ENCODE results near the gene AKR1C1.
"Not testable (repeated sequence)": the region's sequence is repeated elsewhere in the genome, so short reads cannot be mapped to it uniquely, and the experiment has no call there.

AKR1C1 gene

DNA sequence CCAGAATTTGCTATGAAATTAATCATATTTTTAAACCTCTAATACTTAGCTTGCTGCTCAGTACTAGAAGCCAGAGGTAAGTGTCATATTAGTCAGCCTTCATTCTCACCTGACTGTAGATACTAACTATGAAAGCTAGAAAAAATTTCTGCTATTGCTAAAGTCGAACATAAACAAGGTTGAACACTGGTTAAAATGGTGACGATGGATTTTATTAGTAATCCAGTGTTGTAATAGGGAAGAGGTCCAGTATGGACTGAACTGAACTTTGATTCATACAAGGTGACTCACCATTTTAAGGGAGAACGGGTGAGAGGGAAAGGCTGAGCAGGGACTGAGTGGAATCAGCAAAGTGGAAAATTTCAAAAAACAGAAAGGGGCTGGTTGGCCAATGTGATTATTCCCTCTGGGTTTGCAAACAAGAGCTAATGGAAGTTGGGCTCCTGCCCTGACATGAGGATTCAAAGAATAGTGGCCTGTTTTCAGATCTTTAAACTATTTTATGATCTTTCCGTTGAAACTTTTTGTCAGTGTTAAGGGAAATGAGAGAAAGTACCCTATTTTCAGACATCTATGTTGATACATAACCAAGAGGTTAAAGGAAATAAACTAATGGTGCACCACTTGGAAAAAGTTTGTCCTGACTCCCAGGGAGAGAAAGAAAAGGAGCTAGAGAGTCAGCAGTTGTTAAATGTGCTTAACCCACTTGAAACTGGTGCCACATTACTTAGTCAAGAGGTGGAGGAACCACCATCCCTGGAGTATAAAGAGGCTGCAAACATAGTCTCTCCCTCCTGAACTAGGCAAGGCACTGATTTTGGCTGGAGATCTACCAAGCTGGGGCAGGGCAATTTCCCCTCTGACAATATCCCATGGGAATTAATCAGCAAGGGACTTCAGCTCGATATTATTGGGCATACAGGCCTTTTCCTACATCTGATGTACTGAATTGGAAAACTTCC is 15.3 kb upstream of the AKR1C1 start:
- DNase-seq (ENCODE audit: low read depth, low spot score) = no peak

DNA sequence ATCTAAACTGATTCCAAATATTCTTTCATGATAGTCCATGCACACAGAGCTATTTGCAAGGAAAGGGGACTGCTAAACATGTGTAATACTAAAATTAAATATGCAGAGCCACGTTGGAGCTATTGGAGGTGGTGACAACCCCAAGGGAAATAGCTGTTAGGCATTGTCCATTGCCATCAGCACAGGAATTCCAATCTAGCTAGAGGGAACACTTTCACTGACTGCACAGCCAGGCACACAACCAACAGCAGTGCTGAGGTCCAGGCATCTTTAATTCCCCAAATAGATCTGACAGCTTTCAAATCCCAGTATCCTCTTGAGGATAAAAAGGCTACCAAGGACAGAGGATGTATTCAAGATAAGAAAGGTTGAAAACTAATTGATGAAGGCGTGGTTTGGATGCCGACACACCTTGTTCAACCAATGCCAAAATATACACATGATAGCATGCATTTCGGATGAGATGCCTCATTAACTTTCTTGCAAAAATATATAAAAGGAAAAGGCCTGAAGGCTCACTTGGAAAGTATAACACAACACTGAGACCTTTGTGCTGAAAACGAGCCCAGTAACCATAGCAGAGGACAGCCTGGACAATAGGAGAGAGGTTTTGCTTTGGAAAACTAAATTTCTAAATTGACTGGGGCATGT is 11.6 kb upstream of the AKR1C1 start:
- DNase-seq (ENCODE audit: low read depth, low spot score) = not testable (repeated sequence)

GRCh38 chr10:4953405-4953804 is 9.8 kb upstream of the AKR1C1 start:
- no peak for DNase-seq (ENCODE audit: low read depth, low spot score)

DNA sequence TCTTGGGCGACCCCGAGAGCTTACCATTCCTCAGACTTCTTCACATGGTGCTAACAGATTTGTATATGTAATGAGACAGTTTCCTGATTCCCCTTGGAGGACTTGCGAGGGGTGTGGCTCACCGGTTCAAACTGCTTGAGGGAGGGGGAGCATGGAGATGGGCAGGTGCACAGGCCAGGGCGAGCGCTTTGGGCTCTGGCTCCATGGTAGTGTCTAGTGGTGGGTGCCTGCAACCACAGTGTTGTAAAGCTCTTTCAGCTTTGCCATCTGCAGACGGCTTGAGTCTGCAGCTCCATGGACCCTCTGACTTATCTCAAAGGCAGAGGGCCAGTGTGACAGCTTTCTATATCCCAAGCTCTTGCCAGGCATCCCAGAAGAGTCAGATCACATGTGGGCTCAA is 7.1 kb upstream of the AKR1C1 start:
- DNase-seq (ENCODE audit: low read depth, low spot score) = not testable (repeated sequence)

GRCh38 chr10:4956955-4957645 is 6.1 kb upstream of the AKR1C1 start:
- not testable (repeated sequence) for DNase-seq (ENCODE audit: low read depth, low spot score)

- DNase-seq (ENCODE audit: low read depth, low spot score) = not testable (repeated sequence)
Measured at GRCh38 chr10:4961558-4961957, 1.7 kb upstream of the AKR1C1 start.

GRCh38 chr10:4962308-4962707 is 907 bp upstream of the AKR1C1 start:
- not testable (repeated sequence) for DNase-seq (ENCODE audit: low read depth, low spot score)

- not testable (repeated sequence) for DNase-seq (ENCODE audit: low read depth, low spot score)
Measured at GRCh38 chr10:4963815-4964154, 570 bp downstream of the AKR1C1 start.

DNA sequence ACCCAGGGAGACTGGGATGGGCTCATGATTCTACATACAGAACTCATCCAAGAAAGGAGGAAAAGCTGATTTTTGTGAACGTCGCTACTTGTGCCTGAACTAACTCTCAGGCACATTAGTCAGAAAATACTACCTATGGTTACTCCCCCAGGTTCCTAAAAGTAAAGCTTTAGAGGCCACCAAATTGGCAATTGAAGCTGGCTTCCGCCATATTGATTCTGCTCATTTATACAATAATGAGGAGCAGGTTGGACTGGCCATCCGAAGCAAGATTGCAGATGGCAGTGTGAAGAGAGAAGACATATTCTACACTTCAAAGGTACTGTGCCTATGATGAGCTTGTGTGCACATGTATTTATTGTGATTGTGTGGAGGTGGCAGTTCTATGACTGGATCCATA is 2.5 kb downstream of the AKR1C1 start:
- DNase-seq (ENCODE audit: low read depth, low spot score) = not testable (repeated sequence)

DNA sequence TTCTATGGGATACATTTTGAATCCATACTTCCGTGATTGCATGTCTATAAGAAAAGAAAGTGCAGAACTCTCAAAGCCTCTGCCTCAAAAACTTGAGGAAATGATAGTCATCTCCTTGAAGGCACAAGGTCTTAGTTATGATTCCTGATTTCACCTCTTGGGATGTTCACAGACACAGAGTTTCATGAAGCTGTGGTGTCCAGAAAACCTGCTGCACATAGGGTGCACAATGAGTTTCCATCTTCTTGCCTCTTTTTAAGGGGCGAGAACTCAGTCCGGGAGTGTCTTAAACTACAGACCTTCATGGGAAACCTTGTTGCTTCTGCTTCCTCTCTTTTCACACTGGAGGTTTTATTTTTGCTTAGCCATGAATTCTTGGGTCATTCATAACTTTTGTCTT is 4.0 kb downstream of the AKR1C1 start:
- DNase-seq (ENCODE audit: low read depth, low spot score) = not testable (repeated sequence)

DNA sequence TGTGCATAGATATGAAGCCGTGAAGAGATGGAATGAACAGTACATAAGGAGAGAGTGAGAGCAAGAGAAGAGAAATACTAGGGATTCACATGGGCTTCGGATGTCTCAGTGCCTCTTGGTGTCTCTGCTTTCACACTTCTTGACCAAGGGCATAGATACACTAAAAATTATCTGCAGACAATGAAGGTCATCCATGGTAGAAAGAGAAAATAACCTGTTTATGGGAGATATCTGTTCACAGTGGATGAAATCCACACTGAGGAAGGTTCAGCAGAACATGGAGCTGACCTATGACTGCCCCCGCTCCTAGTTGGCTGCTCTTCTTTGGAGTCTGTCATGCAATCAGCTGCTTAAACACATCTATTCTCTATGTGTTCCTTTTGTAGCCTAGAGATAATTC is 6.1 kb downstream of the AKR1C1 start:
- not testable (repeated sequence) for DNase-seq (ENCODE audit: low read depth, low spot score)

- DNase-seq (ENCODE audit: low read depth, low spot score) = not testable (repeated sequence)
Measured at GRCh38 chr10:4970362-4970761, 7.1 kb downstream of the AKR1C1 start.

- not testable (repeated sequence) for DNase-seq (ENCODE audit: low read depth, low spot score)
Measured at GRCh38 chr10:4972369-4973142, 9.3 kb downstream of the AKR1C1 start.

GRCh38 chr10:4973294-4973693 is 10.1 kb downstream of the AKR1C1 start:
- not testable (repeated sequence) for DNase-seq (ENCODE audit: low read depth, low spot score)

DNA sequence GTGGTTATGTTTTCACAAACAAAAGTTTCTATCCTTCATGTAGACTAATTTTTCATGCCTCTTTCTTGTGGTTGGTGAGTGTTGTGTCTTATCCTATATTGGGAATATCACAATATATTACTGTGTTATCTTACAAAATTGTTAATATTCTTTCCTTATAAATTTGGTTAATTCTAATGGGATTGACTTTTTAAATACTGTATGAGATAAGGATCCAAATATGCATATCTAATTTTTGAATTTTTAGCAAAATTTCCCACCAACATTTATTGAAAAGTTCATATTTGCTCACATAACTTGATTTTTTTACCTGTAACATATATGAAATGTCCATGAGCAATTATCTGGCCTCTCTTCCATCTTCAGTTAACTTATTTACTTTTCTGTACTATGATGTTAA is 11.2 kb downstream of the AKR1C1 start:
- DNase-seq (ENCODE audit: low read depth, low spot score) = not testable (repeated sequence)

- DNase-seq (ENCODE audit: low read depth, low spot score) = no peak
Measured at GRCh38 chr10:4977025-4977424, 13.8 kb downstream of the AKR1C1 start.

- no peak for DNase-seq (ENCODE audit: low read depth, low spot score)
Measured at GRCh38 chr10:4978870-4979269, 15.7 kb downstream of the AKR1C1 start.

DNA sequence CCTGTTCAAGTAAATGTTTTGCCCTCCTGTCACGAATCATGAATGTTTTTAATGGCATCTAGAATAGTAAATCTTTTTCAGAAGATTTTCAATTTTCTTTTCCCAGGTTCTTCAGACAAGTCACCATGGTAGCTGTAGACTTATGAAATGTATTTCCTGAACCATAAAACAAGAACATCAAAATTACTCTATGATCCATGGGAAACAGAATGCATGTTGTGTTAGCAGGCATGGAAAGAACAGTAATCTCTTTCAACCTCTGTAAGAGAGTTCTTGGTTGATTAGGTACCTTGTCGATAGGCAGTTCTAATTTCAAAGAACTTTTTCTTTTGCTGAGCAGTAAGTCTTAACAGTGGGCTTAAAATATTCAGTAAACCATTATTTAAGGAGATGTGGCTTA is 17.6 kb downstream of the AKR1C1 start:
- no peak for DNase-seq (ENCODE audit: low read depth, low spot score)

DNA sequence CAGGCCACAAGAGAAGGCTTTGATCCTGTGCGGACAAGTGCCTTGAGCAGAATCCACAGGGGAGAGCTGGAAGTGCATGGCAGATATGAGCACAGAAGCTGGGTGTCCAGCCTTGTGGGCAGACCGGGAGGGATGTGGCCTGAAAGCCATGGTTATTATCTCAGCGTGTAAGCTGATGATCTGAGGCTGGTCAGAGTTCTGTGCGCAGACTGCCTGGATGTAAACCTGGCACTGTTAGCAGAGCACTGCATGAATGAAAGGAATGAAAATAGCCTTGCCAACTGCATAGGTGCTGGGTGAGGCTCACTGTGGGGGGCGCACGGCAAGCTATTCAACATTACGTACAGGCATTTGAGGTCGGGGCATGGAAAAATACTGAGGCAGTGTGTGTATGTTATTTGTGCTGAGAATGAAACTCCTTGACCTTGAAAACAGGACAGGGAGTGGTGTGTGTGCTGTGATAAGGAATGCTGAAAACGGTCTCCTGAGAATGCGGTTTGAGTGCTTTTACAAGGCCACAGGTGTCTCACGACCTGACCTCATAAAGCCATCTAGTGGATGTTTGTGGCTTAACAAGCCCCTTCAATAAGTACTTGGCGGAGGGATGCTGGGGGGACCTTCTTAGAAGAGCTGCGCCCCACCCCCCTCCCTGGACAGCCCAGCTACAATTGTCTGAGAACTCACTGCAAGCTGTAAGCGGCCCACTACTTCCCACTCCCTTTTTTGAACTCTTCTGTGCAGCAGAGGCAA is 18.7 kb downstream of the AKR1C1 start:
- no peak for DNase-seq (ENCODE audit: low read depth, low spot score)

DNA sequence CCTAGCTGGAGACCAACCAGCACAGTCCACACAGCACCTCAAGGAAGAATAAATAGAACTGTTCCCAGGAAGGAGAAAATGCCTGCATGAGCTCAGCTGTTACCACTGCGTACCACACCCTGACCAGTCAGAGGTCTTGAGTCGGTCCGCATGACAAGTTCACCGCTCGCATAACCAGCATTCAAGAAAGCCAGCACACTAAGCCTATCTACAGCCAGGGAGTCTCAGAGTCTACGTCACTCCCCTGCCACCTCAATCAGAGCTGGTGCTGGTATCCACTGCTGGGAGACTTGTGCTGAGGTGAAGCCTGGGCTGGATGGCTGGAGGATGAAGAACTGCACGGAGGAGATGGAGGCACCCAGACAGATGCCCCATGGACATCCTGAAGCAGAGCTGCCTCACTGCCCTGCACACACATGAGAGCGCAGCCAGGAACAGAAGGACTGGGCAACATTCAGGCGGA is 19.6 kb downstream of the AKR1C1 start:
- DNase-seq (ENCODE audit: low read depth, low spot score) = no peak
